ENCODE results near the gene RIMKLB. TPM values are rescaled to one million over a fixed set of nuclear protein-coding genes. Genes with fewer than 3 reads are reported as not detected.

The RIMKLB gene
- total and polyA plus RNA-seq, 7 donors: 4.6 to 19.1 (median 8.1) TPM

- no peak overlapping the region for H3K4me3 ChIP-seq
- no peaks in the 10 kb centered on the region for H3K27me3 ChIP-seq (ENCODE audit: insufficient read depth in 3 of 3, low read length in 2 of 3)
- no peak overlapping the region for H3K27ac ChIP-seq
- H3K9me3 ChIP-seq: no peaks in the 10 kb centered on the region
- intact Hi-C loops (cut with DNase I): no loop called here
- DNase-seq: no peak
- ATAC-seq: no peak
- WGBS, 3 donors: 73 to 85% (median 76%) methylated on average over 4 of the region's 4 CpGs
- TF ChIP-seq CTCF (IDR thresholded peaks at IDR 0.05): no peak
- H3K4me1 ChIP-seq: peaks cover 8% of the 10 kb centered on the region
- peaks cover 0 to 18% of the 10 kb centered on the region in 2 donors for H3K36me3 ChIP-seq (ENCODE audit: insufficient read depth in 1 of 2, low read depth in 1 of 2)
Observed at GRCh38 chr12:8702159-8702558, 4.4 kb downstream of the RIMKLB start.

GRCh38 chr12:8709124-8709830 lies 11.5 kb downstream of the RIMKLB start:
- intact Hi-C loops (cut with DNase I): no loop called here
- DNase-seq (peak in 1 of 2 donors; percentile 19), ATAC-seq (peak; percentile 53 to 84 (median 80))
- no peak for TF ChIP-seq CTCF (IDR thresholded peaks at IDR 0.05)
- Histone ChIP-seq H3K27ac (peak overlapping the region; percentile 5), H3K9me3 (no peaks in the 10 kb centered on the region), H3K4me1 (peaks cover 12% of the 10 kb centered on the region), H3K36me3 (ENCODE audit: insufficient read depth in 1 of 2, low read depth in 1 of 2) (peaks cover 0 to 10% of the 10 kb centered on the region in 2 donors), H3K27me3 (ENCODE audit: insufficient read depth in 3 of 3, low read length in 2 of 3) (no peaks in the 10 kb centered on the region), H3K4me3 (peak overlapping the region; percentile 44)
- 15 to 29% (median 27%) methylated on average over 6 of the region's 6 CpGs for WGBS, 3 donors

GRCh38 chr12:8712572-8712971 lies 14.8 kb downstream of the RIMKLB start:
- ATAC-seq (peak in 1 of 4 donors; percentile 22), DNase-seq (no peak)
- 34 to 50% (median 43%) methylated on average over 2 of the region's 2 CpGs for WGBS, 3 donors
- no peaks in the 10 kb centered on the region for H3K9me3 ChIP-seq
- no peak for TF ChIP-seq CTCF (IDR thresholded peaks at IDR 0.05)
- no peak overlapping the region for H3K27ac ChIP-seq
- peaks cover 12% of the 10 kb centered on the region for H3K4me1 ChIP-seq
- intact Hi-C loops (cut with DNase I): no loop called here
- no peak overlapping the region for H3K4me3 ChIP-seq
- peaks cover 0 to 23% of the 10 kb centered on the region in 2 donors for H3K36me3 ChIP-seq (ENCODE audit: insufficient read depth in 1 of 2, low read depth in 1 of 2)
- no peaks in the 10 kb centered on the region for H3K27me3 ChIP-seq (ENCODE audit: insufficient read depth in 3 of 3, low read length in 2 of 3)

- no peak for TF ChIP-seq CTCF (IDR thresholded peaks at IDR 0.05)
- no peak overlapping the region for H3K4me3 ChIP-seq
- no peak for DNase-seq
- H3K27ac ChIP-seq: no peak overlapping the region
- H3K4me1 ChIP-seq: no peaks in the 10 kb centered on the region
- no peaks in the 10 kb centered on the region for H3K27me3 ChIP-seq (ENCODE audit: insufficient read depth in 3 of 3, low read length in 2 of 3)
- 84 to 95% (median 88%) methylated on average over 3 of the region's 3 CpGs for WGBS, 3 donors
- no peaks in the 10 kb centered on the region for H3K9me3 ChIP-seq
- H3K36me3 ChIP-seq (ENCODE audit: insufficient read depth in 1 of 2, low read depth in 1 of 2): peaks cover 0 to 25% of the 10 kb centered on the region in 2 donors
- intact Hi-C loops (cut with DNase I): no loop called here
- no peak for ATAC-seq
Observed at GRCh38 chr12:8722286-8722800, 24.6 kb downstream of the RIMKLB start.

Data from psoas muscle (tissue), 8 donors.